RWPE1 (cell line): ENCODE measurements around the gene MYO1B.

ENCODE experiments used
- CTCF ChIA-PET: fragments of 350-600 bp; sonication (Branson Sonifier 250); formaldehyde crosslinking; extraction: SDS; loops from one replicate; lab custom pipeline; 2021; lab: Yijun Ruan, JAX
- POLR2A ChIA-PET: fragments of 400-600 bp; formaldehyde crosslinking; extraction: SDS; loops from one replicate; lab custom pipeline; 2020; ENCODE audit warnings: antibody characterized with exemption; ENCODE audit not compliant: low non-redundant PET; lab: Yijun Ruan, JAX
- DNase-seq: peaks from one replicate; pipeline ENCODE4 v3.0.0; 2012; ENCODE audit warnings: low spot score
- H3K27ac ChIP-seq: fragments of 450-650 bp; 2 replicates; pipeline ENCODE4 v1.5.1; 2017
- TF ChIP-seq, protein P1 (sequence below): fragments of 450-650 bp; conservative IDR thresholded peaks from 2 replicates; pipeline ENCODE4 v1.5.1; 2017; ENCODE audit warnings: low read depth, mild to moderate bottlenecking

MYO1B gene

GRCh38 chr2:191374366-191374765 is 129.2 kb downstream of the MYO1B start:
- DNase-seq, result no peak
- ChIA-PET CTCF (interaction anchor here (0.6 kb wide), 1 partner anchor 209 kb away, joined by 4 read pairs; no protein-coding TSS in a partner anchor), POLR2A (no interaction called here)
- no peak overlapping the region for H3K27ac ChIP-seq
- TF ChIP-seq, protein P1, sequence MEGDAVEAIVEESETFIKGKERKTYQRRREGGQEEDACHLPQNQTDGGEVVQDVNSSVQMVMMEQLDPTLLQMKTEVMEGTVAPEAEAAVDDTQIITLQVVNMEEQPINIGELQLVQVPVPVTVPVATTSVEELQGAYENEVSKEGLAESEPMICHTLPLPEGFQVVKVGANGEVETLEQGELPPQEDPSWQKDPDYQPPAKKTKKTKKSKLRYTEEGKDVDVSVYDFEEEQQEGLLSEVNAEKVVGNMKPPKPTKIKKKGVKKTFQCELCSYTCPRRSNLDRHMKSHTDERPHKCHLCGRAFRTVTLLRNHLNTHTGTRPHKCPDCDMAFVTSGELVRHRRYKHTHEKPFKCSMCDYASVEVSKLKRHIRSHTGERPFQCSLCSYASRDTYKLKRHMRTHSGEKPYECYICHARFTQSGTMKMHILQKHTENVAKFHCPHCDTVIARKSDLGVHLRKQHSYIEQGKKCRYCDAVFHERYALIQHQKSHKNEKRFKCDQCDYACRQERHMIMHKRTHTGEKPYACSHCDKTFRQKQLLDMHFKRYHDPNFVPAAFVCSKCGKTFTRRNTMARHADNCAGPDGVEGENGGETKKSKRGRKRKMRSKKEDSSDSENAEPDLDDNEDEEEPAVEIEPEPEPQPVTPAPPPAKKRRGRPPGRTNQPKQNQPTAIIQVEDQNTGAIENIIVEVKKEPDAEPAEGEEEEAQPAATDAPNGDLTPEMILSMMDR, result no peak

- POLR2A ChIA-PET, result no interaction called here
- H3K27ac ChIP-seq, result no peak overlapping the region
- TF ChIP-seq, protein P1, result no peak
- CTCF ChIA-PET, result interaction anchor here (0.6 kb wide), 1 partner anchor 210 kb away, joined by 4 read pairs; no protein-coding TSS in a partner anchor
- no peak for DNase-seq
Measured at GRCh38 chr2:191374939-191375338, 129.7 kb downstream of the MYO1B start.

- H3K27ac ChIP-seq, result no peak overlapping the region
- POLR2A ChIA-PET, result no interaction called here
- TF ChIP-seq, protein P1, result no peak
- DNase-seq, result peak; percentile 84
- CTCF ChIA-PET, result no interaction called here
Measured at GRCh38 chr2:191376981-191377629, 131.9 kb downstream of the MYO1B start.

DNA sequence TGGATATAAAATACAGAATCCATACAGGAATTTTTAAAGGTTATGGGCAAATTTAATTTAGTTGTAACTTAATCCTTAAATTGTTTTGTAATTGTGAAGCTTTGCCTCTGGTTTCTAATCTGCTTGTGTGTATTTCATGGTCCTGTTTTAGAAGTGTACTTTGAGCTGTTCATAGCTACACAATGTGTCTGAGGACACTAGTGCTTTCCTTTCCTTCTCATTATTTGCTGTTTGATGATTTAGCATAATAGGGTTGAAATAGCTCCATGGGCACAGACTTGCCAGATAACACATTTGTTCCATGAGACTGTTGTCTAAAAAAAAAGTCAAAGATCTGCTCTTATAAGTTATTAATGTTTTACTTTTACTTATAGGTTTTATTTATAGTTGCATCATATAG is 134.2 kb downstream of the MYO1B start:
- TF ChIP-seq, protein P1, result no peak
- no peak overlapping the region for H3K27ac ChIP-seq
- no peak for DNase-seq
- ChIA-PET CTCF (interaction anchor here (0.6 kb wide), 1 partner anchor 112 kb away, joined by 4 read pairs; no protein-coding TSS in a partner anchor), POLR2A (no interaction called here)

DNA sequence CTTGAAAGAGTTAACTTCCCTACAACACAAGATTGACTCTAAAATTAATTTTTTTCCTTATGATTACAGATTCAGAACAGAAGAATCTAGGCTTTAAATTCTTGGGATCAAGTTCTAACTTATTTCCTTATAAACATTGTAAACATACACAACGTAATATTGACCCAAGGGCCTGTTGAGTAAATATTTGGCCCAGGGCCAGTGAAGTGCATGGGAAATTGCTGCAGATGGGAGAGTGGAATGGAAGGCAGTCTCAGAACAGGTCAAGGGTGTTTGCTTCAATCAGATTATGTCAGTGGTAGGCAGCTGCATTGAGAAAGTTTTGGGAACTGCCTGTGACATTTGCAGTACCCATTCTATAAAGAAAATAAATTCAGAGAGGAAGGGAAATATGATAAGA is 137.6 kb downstream of the MYO1B start:
- ChIA-PET CTCF (no interaction called here), POLR2A (no interaction called here)
- H3K27ac ChIP-seq, result no peak overlapping the region
- TF ChIP-seq, protein P1, result no peak
- peak; percentile 19 for DNase-seq

GRCh38 chr2:191383486-191383885 is 138.3 kb downstream of the MYO1B start:
- H3K27ac ChIP-seq, result no peak overlapping the region
- ChIA-PET POLR2A (no interaction called here), CTCF (interaction anchor here (0.7 kb wide), 1 partner anchor 53 kb away, joined by 5 read pairs; no protein-coding TSS in a partner anchor)

More at GRCh38 chr2:191383486-191383885, 138.3 kb downstream of the MYO1B start:
- no peak for DNase-seq
- TF ChIP-seq, protein P1, result no peak
